Endothelial cell (in vitro differentiated cells): ENCODE measurements around the gene KCNIP1. TPM values are rescaled to one million over a fixed set of nuclear protein-coding genes. Genes with fewer than 3 reads are reported as not detected.

Source experiments
- DNase-seq: peaks from one replicate; pipeline ENCODE4 v3.0.0; 2021; ENCODE audit warnings: low spot score
- H3K27ac Mint-ChIP-seq: one replicate; pipeline ENCODE4 v1.8.0; 2021; ENCODE audit warnings: mixed read lengths, inconsistent platforms; ENCODE audit not compliant: unreplicated experiment
- H3K27me3 Mint-ChIP-seq: one replicate; pipeline ENCODE4 v1.8.0; 2021; ENCODE audit warnings: mild to moderate bottlenecking, moderate library complexity, mixed read lengths, inconsistent platforms; ENCODE audit not compliant: unreplicated experiment
- H3K36me3 Mint-ChIP-seq: one replicate; pipeline ENCODE4 v1.8.0; 2021; ENCODE audit warnings: mild to moderate bottlenecking, low read depth, mixed read lengths, inconsistent platforms; ENCODE audit not compliant: unreplicated experiment
- H3K4me1 Mint-ChIP-seq: one replicate; pipeline ENCODE4 v1.8.0; 2021; ENCODE audit warnings: mild to moderate bottlenecking, mixed read lengths, inconsistent platforms; ENCODE audit not compliant: unreplicated experiment
- H3K4me3 Mint-ChIP-seq: one replicate; pipeline ENCODE4 v1.8.0; 2021; ENCODE audit warnings: mild to moderate bottlenecking, mixed read lengths, inconsistent platforms; ENCODE audit not compliant: unreplicated experiment
- H3K9me3 Mint-ChIP-seq: one replicate; pipeline ENCODE4 v1.8.0; 2021; ENCODE audit warnings: mixed read lengths, inconsistent platforms; ENCODE audit not compliant: unreplicated experiment
- total RNA-seq: library from RNA; stranded (reverse); fragmentation: NEBNext Ultra II Directional; extraction: Animal tissue kit (Norgen Biotek cat#: 25700); gene quantifications from one replicate; pipeline ENCODE4 v1.2.1, GENCODE V29; 2021; ENCODE audit not compliant: unreplicated experiment
- TF ChIP-seq, protein P1 (sequence below): fragments of 200-600 bp; sonication (generic); IDR thresholded peaks from one replicate; pipeline ENCODE4 v1.5.0; 2021; ENCODE audit warnings: antibody characterized with exemption; ENCODE audit not compliant: unreplicated experiment

KCNIP1 gene
- total RNA-seq, 1 donor from 2014 or later, result 6.1 TPM

GRCh38 chr5:170747357-170747756 lies 243.5 kb downstream of the KCNIP1 start:
- Mint-ChIP-seq H3K4me1 (peaks cover 50% of the 10 kb centered on the region), H3K9me3 (no peaks in the 10 kb centered on the region)

GRCh38 chr5:170747851-170748250 lies 244.0 kb downstream of the KCNIP1 start:
- H3K36me3 Mint-ChIP-seq, result peaks cover 3% of the 10 kb centered on the region
- H3K4me3 Mint-ChIP-seq, result no peak overlapping the region
- TF ChIP-seq, protein P1, sequence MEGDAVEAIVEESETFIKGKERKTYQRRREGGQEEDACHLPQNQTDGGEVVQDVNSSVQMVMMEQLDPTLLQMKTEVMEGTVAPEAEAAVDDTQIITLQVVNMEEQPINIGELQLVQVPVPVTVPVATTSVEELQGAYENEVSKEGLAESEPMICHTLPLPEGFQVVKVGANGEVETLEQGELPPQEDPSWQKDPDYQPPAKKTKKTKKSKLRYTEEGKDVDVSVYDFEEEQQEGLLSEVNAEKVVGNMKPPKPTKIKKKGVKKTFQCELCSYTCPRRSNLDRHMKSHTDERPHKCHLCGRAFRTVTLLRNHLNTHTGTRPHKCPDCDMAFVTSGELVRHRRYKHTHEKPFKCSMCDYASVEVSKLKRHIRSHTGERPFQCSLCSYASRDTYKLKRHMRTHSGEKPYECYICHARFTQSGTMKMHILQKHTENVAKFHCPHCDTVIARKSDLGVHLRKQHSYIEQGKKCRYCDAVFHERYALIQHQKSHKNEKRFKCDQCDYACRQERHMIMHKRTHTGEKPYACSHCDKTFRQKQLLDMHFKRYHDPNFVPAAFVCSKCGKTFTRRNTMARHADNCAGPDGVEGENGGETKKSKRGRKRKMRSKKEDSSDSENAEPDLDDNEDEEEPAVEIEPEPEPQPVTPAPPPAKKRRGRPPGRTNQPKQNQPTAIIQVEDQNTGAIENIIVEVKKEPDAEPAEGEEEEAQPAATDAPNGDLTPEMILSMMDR, result peak; percentile 70
- H3K27ac Mint-ChIP-seq, result peak overlapping the region; percentile 82
- peaks cover 10% of the 10 kb centered on the region for H3K27me3 Mint-ChIP-seq
- peak; percentile 62 for DNase-seq
- H3K4me1 Mint-ChIP-seq, result peaks cover 53% of the 10 kb centered on the region
- no peaks in the 10 kb centered on the region for H3K9me3 Mint-ChIP-seq

More at GRCh38 chr5:170747357-170747756, 243.5 kb downstream of the KCNIP1 start:
- Mint-ChIP-seq H3K27ac (peak overlapping the region; percentile 82), H3K27me3 (peaks cover 10% of the 10 kb centered on the region), H3K4me3 (no peak overlapping the region), H3K36me3 (peaks cover 3% of the 10 kb centered on the region)
- DNase-seq, result no peak
- TF ChIP-seq, protein P1, result no peak

DNA sequence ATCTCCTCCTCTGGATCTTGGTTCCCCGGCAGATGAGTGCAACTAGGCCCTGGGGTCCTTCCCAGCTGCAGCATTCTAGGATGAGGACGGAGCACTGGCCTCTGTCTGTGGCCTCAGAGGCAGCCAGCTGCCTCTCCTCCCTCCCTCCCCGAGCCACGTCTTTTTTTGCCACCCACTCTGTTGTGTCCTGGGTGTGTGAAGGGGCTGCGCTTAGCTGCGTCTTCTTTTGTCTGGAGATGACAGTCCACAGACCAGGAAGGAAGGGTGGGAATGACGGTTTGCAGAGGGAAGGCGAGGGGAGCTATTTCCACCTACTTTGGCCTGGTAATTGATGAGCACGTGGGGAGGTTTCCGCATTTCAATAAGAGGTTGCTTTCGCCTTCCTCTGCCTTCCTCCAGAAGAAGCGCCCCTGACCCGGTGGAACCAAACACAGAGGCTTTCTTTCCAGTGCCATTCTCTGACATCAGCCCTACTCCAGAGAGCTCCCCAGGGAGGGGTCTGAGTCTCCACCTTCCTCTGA lies 245.2 kb downstream of the KCNIP1 start:
- no peak overlapping the region for H3K27ac Mint-ChIP-seq
- TF ChIP-seq, protein P1, result no peak
- no peaks in the 10 kb centered on the region for H3K36me3 Mint-ChIP-seq
- no peak overlapping the region for H3K4me3 Mint-ChIP-seq
- H3K9me3 Mint-ChIP-seq, result no peaks in the 10 kb centered on the region
- peaks cover 47% of the 10 kb centered on the region for H3K4me1 Mint-ChIP-seq
- no peak for DNase-seq
- H3K27me3 Mint-ChIP-seq, result peaks cover 8% of the 10 kb centered on the region

- no peak overlapping the region for H3K4me3 Mint-ChIP-seq
- no peaks in the 10 kb centered on the region for H3K9me3 Mint-ChIP-seq
- peaks cover 45% of the 10 kb centered on the region for H3K4me1 Mint-ChIP-seq
- H3K27ac Mint-ChIP-seq, result no peak overlapping the region
- H3K27me3 Mint-ChIP-seq, result peaks cover 8% of the 10 kb centered on the region
- H3K36me3 Mint-ChIP-seq, result no peaks in the 10 kb centered on the region
- no peak for DNase-seq
- TF ChIP-seq, protein P1, result no peak
These were observed 246.2 kb downstream of the KCNIP1 start for GRCh38 chr5:170749911-170750431.

GRCh38 chr5:170750791-170751190 lies 247.0 kb downstream of the KCNIP1 start:
- H3K27me3 Mint-ChIP-seq, result peaks cover 8% of the 10 kb centered on the region
- H3K4me3 Mint-ChIP-seq, result no peak overlapping the region
- TF ChIP-seq, protein P1, result no peak
- no peaks in the 10 kb centered on the region for H3K36me3 Mint-ChIP-seq
- no peaks in the 10 kb centered on the region for H3K9me3 Mint-ChIP-seq
- no peak for DNase-seq
- H3K4me1 Mint-ChIP-seq, result peaks cover 39% of the 10 kb centered on the region
- no peak overlapping the region for H3K27ac Mint-ChIP-seq
